Ovary (tissue), 3 donors: ENCODE results near the gene CFAP92.

ENCODE experiments used
- CTCF ChIP-seq, 3 donors: fragments of 450-650 bp in 2 of 3; fragments of 200-600 bp in 1 of 3; IDR thresholded peaks; one replicate each; pipeline versions ENCODE4 v1.5.1 to v1.8.0; 2016 to 2022; ENCODE audit warnings: antibody characterized with exemption in 3 of 3, mild to moderate bottlenecking in 1 of 3
- EP300 ChIP-seq: sonication (generic); formaldehyde crosslinking; IDR thresholded peaks from one replicate; pipeline ENCODE4 v1.6.1; 2017; ENCODE audit warnings: antibody characterized with exemption
- POLR2A ChIP-seq: fragments of 450-650 bp; IDR thresholded peaks from one replicate; pipeline ENCODE4 v1.6.1; 2017; ENCODE audit warnings: antibody characterized with exemption, mild to moderate bottlenecking, moderate library complexity
- donor health status: DM: no; HTN: no; CAD: no.

- TF ChIP-seq CTCF (IDR thresholded peaks at IDR 0.05) (no peak), EP300 (no peak), POLR2A (no peak)
Measured at GRCh38 chr3:128945041-128945877, 48.6 kb downstream of the CFAP92 start.
